Progenitor cell of endocrine pancreas (in vitro differentiated cells): ENCODE measurements around the gene STRIP1. TPM values are rescaled to one million over a fixed set of nuclear protein-coding genes. Genes with fewer than 3 reads are reported as not detected.

Source experiments
- DNase-seq: peaks from one replicate; pipeline ENCODE4 v3.0.0; 2021; ENCODE audit warnings: low spot score; ENCODE audit not compliant: unreplicated experiment
- H3K27ac Mint-ChIP-seq: 2 replicates; pipeline ENCODE4 v1.8.0; 2021; ENCODE audit warnings: mild to moderate bottlenecking, moderate library complexity, mixed read lengths
- H3K27me3 Mint-ChIP-seq: 2 replicates; pipeline ENCODE4 v1.8.0; 2021; ENCODE audit warnings: mixed read lengths
- H3K36me3 Mint-ChIP-seq: 2 replicates; pipeline ENCODE4 v1.8.0; 2022; ENCODE audit warnings: mixed read lengths; ENCODE audit not compliant: insufficient read depth
- H3K4me1 Mint-ChIP-seq: 2 replicates; pipeline ENCODE4 v1.8.0; 2021; ENCODE audit warnings: low read depth, mixed read lengths
- H3K4me3 Mint-ChIP-seq: 2 replicates; pipeline ENCODE4 v1.8.0; 2021; ENCODE audit warnings: low read depth, mild to moderate bottlenecking, moderate library complexity, mixed read lengths
- H3K9me3 Mint-ChIP-seq: 2 replicates; pipeline ENCODE4 v1.8.0; 2021; ENCODE audit warnings: low read depth, mixed read lengths
- total RNA-seq: library from RNA; stranded (reverse); gene quantifications from 2 replicates; pipeline ENCODE4 v1.2.1, GENCODE V29; 2021
- TF ChIP-seq, protein P1 (sequence below): fragments of 200-600 bp; sonication (generic); IDR thresholded peaks from one replicate; pipeline ENCODE4 v1.5.0; 2021; ENCODE audit warnings: antibody characterized with exemption, mild to moderate bottlenecking; ENCODE audit not compliant: unreplicated experiment

The STRIP1 gene
- total RNA-seq, 1 donor from 2014 or later, result 79.1 TPM

DNA sequence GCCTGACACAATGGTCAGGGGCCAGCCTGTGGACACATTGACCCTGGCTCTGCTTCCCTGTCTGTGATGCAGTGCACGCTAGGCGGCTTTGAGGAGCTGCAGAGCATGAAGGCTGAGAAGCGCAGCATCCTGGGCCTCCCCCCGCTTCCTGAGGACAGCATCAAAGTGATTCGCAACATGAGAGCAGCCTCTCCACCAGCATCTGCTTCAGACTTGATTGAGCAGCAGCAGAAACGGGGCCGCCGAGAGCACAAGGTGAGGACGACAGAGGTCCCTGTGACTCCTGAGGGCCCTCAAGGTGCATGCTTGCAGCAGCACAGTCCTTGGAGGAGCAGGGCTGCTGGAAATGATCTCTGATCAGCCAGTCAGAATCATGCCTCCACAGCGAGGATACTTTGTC is 8.6 kb downstream of the STRIP1 start:
- H3K9me3 Mint-ChIP-seq, result no peaks in the 10 kb centered on the region
- peaks cover 28% of the 10 kb centered on the region for H3K36me3 Mint-ChIP-seq

DNA sequence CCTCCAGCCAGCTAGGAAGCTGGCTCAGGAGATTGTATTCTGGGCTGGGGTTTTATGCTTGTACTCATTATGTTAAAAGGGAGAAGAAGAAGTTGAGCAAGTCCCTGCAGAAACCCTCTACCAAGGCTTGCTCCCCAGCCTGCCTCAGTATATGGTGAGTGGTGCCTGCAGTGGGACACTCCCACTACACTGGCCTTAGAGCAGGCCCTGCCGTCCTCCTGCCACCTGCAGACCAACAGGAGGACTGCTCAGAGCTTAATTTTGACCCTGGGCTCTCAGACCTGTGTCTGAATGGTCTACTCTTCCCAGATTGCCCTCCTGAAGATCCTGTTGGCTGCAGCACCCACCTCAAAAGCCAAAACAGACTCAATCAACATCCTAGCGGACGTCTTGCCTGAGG is 13.0 kb downstream of the STRIP1 start:
- TF ChIP-seq, protein P1, sequence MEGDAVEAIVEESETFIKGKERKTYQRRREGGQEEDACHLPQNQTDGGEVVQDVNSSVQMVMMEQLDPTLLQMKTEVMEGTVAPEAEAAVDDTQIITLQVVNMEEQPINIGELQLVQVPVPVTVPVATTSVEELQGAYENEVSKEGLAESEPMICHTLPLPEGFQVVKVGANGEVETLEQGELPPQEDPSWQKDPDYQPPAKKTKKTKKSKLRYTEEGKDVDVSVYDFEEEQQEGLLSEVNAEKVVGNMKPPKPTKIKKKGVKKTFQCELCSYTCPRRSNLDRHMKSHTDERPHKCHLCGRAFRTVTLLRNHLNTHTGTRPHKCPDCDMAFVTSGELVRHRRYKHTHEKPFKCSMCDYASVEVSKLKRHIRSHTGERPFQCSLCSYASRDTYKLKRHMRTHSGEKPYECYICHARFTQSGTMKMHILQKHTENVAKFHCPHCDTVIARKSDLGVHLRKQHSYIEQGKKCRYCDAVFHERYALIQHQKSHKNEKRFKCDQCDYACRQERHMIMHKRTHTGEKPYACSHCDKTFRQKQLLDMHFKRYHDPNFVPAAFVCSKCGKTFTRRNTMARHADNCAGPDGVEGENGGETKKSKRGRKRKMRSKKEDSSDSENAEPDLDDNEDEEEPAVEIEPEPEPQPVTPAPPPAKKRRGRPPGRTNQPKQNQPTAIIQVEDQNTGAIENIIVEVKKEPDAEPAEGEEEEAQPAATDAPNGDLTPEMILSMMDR, result no peak
- Mint-ChIP-seq H3K4me1 (peaks cover 4% of the 10 kb centered on the region), H3K9me3 (no peaks in the 10 kb centered on the region), H3K27ac (no peak overlapping the region), H3K36me3 (peaks cover 30% of the 10 kb centered on the region), H3K4me3 (no peak overlapping the region), H3K27me3 (no peaks in the 10 kb centered on the region)
- DNase-seq, result no peak

More for the DNA sequence above, 8.6 kb downstream of the STRIP1 start:
- no peak overlapping the region for H3K4me3 Mint-ChIP-seq
- H3K4me1 Mint-ChIP-seq, result no peaks in the 10 kb centered on the region
- no peak overlapping the region for H3K27ac Mint-ChIP-seq
- no peaks in the 10 kb centered on the region for H3K27me3 Mint-ChIP-seq
- TF ChIP-seq, protein P1, result no peak
- DNase-seq, result no peak

DNA sequence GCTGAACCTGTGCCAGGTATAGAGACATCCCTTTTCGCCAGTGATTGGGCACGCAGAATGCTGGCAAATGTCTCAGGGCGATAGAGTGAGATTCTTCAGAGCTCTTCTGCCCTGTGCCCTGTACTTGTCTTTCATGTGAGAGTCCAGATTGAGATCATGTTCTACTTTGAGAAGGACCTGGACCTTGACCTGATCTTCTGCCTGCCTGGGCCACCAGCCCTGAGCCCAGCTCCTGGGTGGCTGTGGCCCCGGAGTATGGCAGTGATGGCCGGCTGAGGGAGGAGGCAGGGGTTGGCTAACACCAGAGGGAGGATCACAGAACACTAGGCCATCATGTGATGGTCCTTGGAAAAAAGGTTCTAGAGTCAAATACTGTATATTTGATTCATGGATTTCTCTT is 13.8 kb downstream of the STRIP1 start:
- no peak overlapping the region for H3K27ac Mint-ChIP-seq
- DNase-seq, result no peak
- peaks cover 30% of the 10 kb centered on the region for H3K36me3 Mint-ChIP-seq
- no peaks in the 10 kb centered on the region for H3K27me3 Mint-ChIP-seq
- H3K9me3 Mint-ChIP-seq, result no peaks in the 10 kb centered on the region
- no peak overlapping the region for H3K4me3 Mint-ChIP-seq
- TF ChIP-seq, protein P1, result no peak
- H3K4me1 Mint-ChIP-seq, result peaks cover 4% of the 10 kb centered on the region

DNA sequence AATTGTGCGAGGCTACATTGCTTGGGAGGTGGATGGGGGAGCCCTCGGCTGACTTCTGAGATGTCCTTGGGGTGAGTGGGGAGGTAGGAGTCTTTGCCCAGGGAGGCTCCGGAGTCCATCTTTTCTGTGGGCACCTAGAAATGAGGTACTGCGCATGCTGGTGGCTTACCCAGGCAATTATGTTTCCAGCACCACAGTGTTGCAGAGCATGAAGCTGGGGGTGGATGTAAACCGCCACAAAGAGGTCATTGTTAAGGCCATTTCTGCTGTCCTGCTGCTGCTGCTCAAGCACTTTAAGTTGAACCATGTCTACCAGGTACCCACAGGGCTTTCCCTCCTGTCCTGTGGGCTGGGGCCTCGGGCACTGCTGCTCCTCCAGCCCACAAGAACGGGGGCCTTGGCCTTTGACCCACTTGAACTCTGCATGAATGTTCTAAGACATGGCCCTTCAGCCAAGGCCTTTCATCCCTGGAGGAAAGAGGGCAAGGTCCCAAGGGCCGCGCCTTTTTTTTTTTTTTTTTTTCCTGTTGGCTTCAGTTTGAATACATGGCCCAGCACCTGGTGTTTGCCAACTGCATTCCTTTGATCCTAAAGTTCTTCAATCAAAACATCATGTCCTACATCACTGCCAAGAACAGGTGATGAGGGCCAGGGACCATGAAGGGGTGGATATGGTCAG is 14.6 kb downstream of the STRIP1 start:
- Mint-ChIP-seq H3K36me3 (peaks cover 32% of the 10 kb centered on the region), H3K27me3 (no peaks in the 10 kb centered on the region), H3K4me1 (peaks cover 4% of the 10 kb centered on the region), H3K4me3 (no peak overlapping the region), H3K27ac (no peak overlapping the region), H3K9me3 (no peaks in the 10 kb centered on the region)
- DNase-seq, result no peak
- TF ChIP-seq, protein P1, result no peak

DNA sequence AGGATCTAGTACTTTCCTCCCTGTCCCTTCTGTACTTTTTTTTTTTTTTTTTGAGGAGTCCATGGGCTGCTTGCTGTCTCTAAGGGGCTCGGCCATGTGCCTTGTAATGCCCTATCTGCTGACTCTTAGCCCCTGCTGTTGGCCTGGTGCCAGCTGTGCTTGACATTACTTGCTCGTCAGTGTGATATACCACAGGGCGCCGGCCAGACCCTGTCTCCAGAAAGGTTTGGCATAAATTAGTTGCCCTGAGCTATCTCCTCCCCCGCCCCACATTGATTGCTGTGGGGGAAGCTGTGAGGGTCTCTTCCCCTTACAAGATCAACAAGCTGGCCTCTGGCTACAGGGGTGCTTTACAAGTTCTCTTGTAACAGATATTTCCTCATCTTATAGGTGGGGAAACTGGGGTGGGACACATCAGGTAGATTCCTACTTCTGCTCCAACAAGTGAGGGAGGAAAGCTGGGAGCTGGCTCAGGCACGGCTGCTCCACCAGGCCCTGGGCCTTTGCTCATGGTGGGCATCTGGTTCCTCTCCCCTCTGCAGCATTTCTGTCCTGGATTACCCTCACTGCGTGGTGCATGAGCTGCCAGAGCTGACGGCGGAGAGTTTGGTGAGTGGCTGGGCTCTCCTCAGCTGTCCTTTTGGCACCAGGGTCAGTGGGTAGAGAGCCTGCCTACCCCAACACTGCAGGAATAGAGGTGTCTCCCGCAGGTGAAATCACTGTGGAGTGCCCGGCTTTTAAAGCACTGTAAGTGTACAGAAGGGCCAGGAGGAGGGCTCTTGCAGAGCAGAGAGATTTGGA is 15.6 kb downstream of the STRIP1 start:
- Mint-ChIP-seq H3K36me3 (peaks cover 34% of the 10 kb centered on the region), H3K27ac (no peak overlapping the region), H3K27me3 (no peaks in the 10 kb centered on the region), H3K4me1 (peaks cover 4% of the 10 kb centered on the region), H3K4me3 (no peak overlapping the region), H3K9me3 (no peaks in the 10 kb centered on the region)
- DNase-seq, result no peak
- TF ChIP-seq, protein P1, result no peak
